ENCODE results near the gene NOX3. TPM values are rescaled to one million over a fixed set of nuclear protein-coding genes. Genes with fewer than 3 reads are reported as not detected.

Gene NOX3
- polyA plus RNA-seq, 1 donor from 2014 or later, result 0.11 TPM

DNA sequence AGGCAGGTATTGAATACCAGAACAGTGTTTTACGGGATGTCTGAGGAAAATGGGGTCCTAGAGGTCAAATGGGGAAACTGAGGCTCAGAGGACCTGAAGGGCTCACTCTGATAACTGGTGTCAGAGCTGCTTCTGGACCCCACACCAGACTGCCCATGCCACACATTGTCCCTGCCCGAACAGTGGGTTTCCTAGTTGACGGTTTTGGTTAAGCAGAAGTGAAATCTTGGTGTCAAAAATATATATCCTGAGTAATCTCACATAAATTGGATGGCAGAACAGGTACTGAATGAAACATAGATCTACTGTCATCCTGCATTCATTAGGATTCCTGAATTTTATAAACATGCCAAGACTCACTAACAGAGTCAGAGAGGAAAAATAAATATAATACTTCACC lies 16.3 kb downstream of the NOX3 start:
- H3K27me3 ChIP-seq (ENCODE audit: insufficient read depth, low read depth, low read length), result no peaks in the 10 kb centered on the region
- no peak overlapping the region for H3K4me2 ChIP-seq (ENCODE audit: low read length)
- no peaks in the 10 kb centered on the region for H3F3A ChIP-seq (ENCODE audit: insufficient read depth, low read length, poor library complexity, severe bottlenecking)
- H3K9me3 ChIP-seq (ENCODE audit: low read length), result no peaks in the 10 kb centered on the region
- H3K79me2 ChIP-seq (replicated peaks; ENCODE audit: insufficient read depth, low read length), result no peaks in the 10 kb centered on the region
- H3K27ac ChIP-seq (ENCODE audit: low read length), result no peak overlapping the region
- TF ChIP-seq EZH2 (IDR thresholded peaks at IDR 0.05; ENCODE audit: borderline replicate concordance, insufficient read depth, low read length, poor library complexity, severe bottlenecking), result no peak
- no peak for TF ChIP-seq TAF1 (IDR thresholded peaks at IDR 0.05; ENCODE audit: low read depth)
- TF ChIP-seq, protein P1, sequence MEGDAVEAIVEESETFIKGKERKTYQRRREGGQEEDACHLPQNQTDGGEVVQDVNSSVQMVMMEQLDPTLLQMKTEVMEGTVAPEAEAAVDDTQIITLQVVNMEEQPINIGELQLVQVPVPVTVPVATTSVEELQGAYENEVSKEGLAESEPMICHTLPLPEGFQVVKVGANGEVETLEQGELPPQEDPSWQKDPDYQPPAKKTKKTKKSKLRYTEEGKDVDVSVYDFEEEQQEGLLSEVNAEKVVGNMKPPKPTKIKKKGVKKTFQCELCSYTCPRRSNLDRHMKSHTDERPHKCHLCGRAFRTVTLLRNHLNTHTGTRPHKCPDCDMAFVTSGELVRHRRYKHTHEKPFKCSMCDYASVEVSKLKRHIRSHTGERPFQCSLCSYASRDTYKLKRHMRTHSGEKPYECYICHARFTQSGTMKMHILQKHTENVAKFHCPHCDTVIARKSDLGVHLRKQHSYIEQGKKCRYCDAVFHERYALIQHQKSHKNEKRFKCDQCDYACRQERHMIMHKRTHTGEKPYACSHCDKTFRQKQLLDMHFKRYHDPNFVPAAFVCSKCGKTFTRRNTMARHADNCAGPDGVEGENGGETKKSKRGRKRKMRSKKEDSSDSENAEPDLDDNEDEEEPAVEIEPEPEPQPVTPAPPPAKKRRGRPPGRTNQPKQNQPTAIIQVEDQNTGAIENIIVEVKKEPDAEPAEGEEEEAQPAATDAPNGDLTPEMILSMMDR (IDR thresholded peaks at IDR 0.05; ENCODE audit: poor library complexity, severe bottlenecking), result no peak
- TF ChIP-seq SMC3 (conservative IDR thresholded peaks at IDR 0.05; ENCODE audit: poor library complexity), result no peak
- no peak for TF ChIP-seq RAD21 (conservative IDR thresholded peaks at IDR 0.05)
- TF ChIP-seq REST (IDR thresholded peaks at IDR 0.05; ENCODE audit: borderline replicate concordance), result no peak
- TF ChIP-seq POLR2AphosphoS5 (IDR thresholded peaks at IDR 0.05), result no peak
- no peak for TF ChIP-seq EP300 (conservative IDR thresholded peaks at IDR 0.05; ENCODE audit: poor library complexity, severe bottlenecking)
- no peak for TF ChIP-seq MXI1 (conservative IDR thresholded peaks at IDR 0.05; ENCODE audit: poor library complexity, severe bottlenecking)
- no peak overlapping the region for H2AFZ ChIP-seq (ENCODE audit: low read depth, low read length)
- H3K9ac ChIP-seq (ENCODE audit: low read length), result no peak overlapping the region
- no peaks in the 10 kb centered on the region for H4K20me1 ChIP-seq (ENCODE audit: insufficient read depth)
- no peaks in the 10 kb centered on the region for H3K9me2 ChIP-seq (ENCODE audit: insufficient read depth, low read length)
- H3K36me3 ChIP-seq (ENCODE audit: insufficient read depth, low read length), result no peaks in the 10 kb centered on the region
- no peak overlapping the region for H3K4me3 ChIP-seq (ENCODE audit: low read length)

- Histone ChIP-seq H2AFZ (ENCODE audit: low read depth, low read length) (no peak overlapping the region), H3K9me2 (ENCODE audit: insufficient read depth, low read length) (no peaks in the 10 kb centered on the region), H3K4me3 (ENCODE audit: low read length) (no peak overlapping the region), H3K27me3 (ENCODE audit: insufficient read depth, low read depth, low read length) (no peaks in the 10 kb centered on the region), H4K20me1 (ENCODE audit: insufficient read depth) (no peaks in the 10 kb centered on the region), H3K9ac (ENCODE audit: low read length) (no peak overlapping the region), H3K9me3 (ENCODE audit: low read length) (no peaks in the 10 kb centered on the region), H3K4me2 (ENCODE audit: low read length) (no peak overlapping the region), H3K36me3 (ENCODE audit: insufficient read depth, low read length) (no peaks in the 10 kb centered on the region), H3F3A (ENCODE audit: insufficient read depth, low read length, poor library complexity, severe bottlenecking) (no peaks in the 10 kb centered on the region), H3K27ac (ENCODE audit: low read length) (no peak overlapping the region), H3K79me2 (replicated peaks; ENCODE audit: insufficient read depth, low read length) (no peaks in the 10 kb centered on the region)
- TF ChIP-seq MXI1 (conservative IDR thresholded peaks at IDR 0.05; ENCODE audit: poor library complexity, severe bottlenecking), result no peak
Measured at GRCh38 chr6:155436981-155437749, 18.5 kb downstream of the NOX3 start.

All from neural cell (in vitro differentiated cells).